ENCODE results near the gene TMEM101. TPM values are rescaled to one million over a fixed set of nuclear protein-coding genes. Genes with fewer than 3 reads are reported as not detected.
"Not testable (repeated sequence)": the region's sequence is repeated elsewhere in the genome, so short reads cannot be mapped to it uniquely, and the experiment has no call there.

TMEM101 gene
- total RNA-seq, 1 donor from 2014 or later = 21.3 TPM

DNA sequence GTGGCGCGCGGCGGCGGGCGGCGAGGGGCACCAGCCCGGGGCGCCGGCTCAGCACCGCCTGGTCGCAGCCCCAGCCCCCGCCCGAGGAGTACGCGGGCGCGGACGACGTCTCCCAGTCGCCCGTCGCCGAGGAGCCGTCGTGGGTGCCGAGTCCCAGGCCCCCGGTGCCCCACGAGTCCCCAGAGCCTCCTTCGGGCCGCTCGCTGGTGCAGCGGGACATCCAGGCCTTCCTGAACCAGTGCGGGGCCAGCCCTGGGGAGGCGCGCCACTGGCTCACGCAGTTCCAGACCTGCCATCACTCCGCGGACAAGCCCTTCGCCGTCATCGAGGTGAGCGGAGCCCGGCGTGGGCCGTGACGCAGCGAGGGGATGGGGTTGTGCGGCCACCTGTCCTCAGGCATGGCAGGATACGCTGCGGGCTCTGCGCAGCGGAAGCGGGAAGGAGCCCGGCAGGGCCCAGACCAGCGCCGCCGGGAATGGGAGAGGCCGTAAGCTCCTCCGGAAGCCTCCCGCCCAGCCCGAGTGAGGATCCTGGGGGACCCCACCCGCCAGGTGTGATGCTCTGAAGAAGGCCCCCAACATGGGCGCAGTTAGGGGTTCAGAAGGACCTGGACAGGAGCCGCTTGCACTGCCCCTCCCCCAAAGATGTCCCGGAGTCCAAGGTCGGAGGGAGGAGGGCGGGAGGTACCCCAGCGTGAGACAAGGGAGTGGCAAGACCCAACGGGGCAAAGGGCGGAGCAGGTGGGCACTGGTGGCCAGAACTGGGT is 9.8 kb downstream of the TMEM101 start:
- intact Hi-C loops (cut with DNase I) = no loop called here
- no peak for DNase-seq

GRCh38 chr17:44004077-44004760 is 10.5 kb downstream of the TMEM101 start, which contains the start of gene NAGS:
Gene NAGS (plus strand): TSS chr17:44004622. CDS start chr17:44004664, 42 bp downstream.
- DNase-seq (no peak), ATAC-seq (ENCODE audit: poor library complexity) (no peak)
- intact Hi-C loops (cut with DNase I) = no loop called here

More for the DNA sequence above, 9.8 kb downstream of the TMEM101 start:
- no peak for ATAC-seq (ENCODE audit: poor library complexity)

DNA sequence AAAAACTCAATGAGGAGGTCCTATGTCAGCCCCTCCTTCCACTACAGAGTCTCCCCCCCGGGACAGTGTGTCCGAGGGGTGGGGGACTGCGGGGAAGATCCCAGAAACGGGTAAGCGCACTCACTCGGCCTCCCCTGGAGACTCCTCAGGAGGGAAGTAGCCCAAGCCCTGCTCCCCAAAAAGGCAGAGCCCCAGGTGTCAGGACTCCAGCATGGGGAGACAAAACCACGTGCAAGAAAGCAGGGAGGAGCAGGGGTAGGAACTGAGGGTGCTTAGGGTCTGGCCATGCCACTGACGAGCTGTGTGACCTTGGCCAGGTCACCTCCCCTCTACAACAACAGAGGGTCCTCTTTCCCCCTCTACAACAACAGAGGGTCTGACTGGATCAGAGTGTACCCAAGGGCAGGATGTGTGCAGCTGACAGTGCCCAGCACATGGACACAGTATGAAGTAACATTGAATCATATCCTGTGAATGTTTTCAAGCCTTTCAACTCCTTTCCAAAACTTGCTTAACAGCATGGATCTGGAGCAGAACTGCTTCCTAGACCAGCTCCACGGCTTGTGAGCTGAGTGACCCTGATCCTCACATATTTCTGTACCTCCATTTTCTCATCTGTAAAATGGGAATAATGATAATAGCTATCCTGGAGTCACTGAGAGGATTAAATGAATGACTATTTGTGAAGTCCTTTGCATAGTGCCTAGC is 12.5 kb downstream of the TMEM101 start:
- intact Hi-C loops (cut with DNase I) = no loop called here
- DNase-seq (no peak), ATAC-seq (ENCODE audit: poor library complexity) (no peak)

GRCh38 chr17:44001461-44001920 is 13.3 kb downstream of the TMEM101 start:
- ATAC-seq (ENCODE audit: poor library complexity) = no peak
- intact Hi-C loops (cut with DNase I) = no loop called here
- DNase-seq = no peak

DNA sequence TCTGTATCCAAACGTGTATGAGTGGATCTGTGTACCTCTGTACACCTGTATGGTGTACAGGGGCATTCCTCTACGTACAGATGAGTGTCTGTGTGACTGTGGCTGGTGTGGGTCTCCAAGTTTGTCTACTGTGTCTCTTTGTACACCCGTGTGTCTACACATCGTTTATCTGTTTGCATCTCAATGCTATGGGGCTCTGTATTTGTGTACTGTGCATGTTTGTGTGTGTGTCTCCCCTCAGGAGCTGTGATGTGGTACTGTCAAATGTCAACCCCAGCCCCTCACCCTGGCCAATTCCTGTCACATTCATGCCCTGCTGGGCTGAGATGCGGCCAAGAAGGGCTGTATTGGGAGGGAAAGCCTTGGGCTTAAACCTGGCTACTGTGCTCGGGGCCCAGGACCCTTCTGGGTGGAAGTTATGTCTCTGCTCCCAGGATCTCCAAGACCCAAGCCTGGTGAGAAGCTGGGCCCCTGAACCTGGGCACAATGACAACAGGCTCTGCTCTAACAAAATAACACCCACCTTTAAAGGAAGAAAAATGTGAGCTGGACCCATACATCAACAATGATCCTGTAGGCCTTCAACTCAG is 13.8 kb downstream of the TMEM101 start:
- intact Hi-C loops (cut with DNase I) = no loop called here
- no peak for ATAC-seq (ENCODE audit: poor library complexity)

DNA sequence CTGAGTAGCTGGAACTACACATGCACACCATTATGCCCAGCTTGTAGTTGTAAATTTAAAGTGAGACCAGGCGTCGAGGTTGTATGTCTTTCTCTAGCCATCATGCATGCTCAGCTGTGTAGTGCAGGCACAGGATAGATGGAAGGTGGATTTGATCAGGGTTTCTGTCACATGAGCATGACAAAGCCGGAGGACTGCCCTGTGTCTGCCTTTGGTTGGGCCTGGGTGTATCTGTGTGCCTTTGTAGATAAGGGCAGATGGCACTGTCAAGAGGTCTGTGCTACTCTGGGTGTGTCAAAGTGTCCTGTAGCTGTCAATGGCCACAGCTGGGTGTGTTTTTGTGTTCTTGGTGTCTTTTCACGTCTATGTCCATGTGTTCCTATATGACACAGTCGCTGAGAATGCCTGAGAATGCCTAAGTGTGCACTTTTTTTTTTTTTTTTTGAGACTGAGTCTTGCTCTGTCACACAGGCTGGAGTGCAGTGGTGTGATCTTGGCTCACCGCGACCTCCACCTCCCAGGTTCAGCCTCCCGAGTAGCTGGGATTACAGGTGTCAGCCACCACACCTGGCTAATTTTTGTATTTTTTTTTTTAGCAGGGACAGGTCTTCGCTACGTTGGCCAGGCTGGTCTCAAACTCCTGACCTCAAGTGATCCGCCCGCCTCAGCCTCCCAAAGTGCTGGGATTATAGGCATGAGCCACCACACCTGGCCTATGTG is 14.5 kb downstream of the TMEM101 start:
- ATAC-seq (ENCODE audit: poor library complexity) (no peak), DNase-seq (no peak)
- intact Hi-C loops (cut with DNase I) = no loop called here

More for the DNA sequence above, 13.8 kb downstream of the TMEM101 start:
- DNase-seq = no peak

- DNase-seq (no peak), ATAC-seq (ENCODE audit: poor library complexity) (no peak)
- intact Hi-C loops (cut with DNase I) = no loop called here
Observed at GRCh38 chr17:43999024-43999423, 15.7 kb downstream of the TMEM101 start.

DNA sequence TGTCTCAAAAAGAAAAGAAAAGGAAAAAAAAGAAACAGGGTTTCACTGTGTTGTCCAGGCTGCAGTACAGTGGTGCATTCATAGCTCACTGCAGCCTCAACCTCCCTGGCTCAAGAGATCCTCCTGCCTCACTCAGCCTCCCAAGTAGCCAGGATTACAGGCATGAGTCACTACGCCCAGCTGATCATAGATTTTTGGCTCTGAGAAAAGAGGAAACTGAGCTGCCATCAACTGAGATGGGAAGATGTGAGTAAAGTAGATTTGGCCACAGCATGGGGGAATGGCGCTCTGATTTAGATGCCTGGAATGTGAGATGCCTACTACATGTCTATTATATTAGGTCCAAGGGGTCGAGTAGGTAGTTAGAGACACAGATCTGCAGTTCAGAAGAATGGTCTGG is 16.2 kb downstream of the TMEM101 start:
- ATAC-seq (ENCODE audit: poor library complexity) (no peak), DNase-seq (no peak)
- intact Hi-C loops (cut with DNase I) = no loop called here

GRCh38 chr17:43997180-43997579 is 17.6 kb downstream of the TMEM101 start:
- ATAC-seq (ENCODE audit: poor library complexity); DNase-seq; intact Hi-C loops (cut with DNase I): not testable (repeated sequence)

DNA sequence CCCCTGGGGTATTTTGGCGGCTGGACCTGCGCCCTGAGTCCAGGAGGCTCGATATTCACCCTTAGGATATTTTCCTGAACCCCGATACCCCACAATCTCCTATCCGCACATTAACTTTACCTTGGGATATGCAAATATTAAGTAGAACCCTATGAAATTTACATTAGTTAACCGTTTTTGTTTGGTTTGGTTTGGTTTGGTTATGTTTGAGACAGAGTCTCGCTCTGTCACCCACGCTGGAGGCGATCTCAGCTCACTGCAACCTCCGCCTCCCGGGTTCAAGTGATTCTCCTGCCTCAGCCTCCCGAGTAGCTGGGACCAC is 19.7 kb downstream of the TMEM101 start:
- no peak for DNase-seq
- intact Hi-C loops (cut with DNase I) = no loop called here
- ATAC-seq (ENCODE audit: poor library complexity) = no peak

GRCh38 chr17:43994272-43995149 is 20.3 kb downstream of the TMEM101 start:
- ATAC-seq (ENCODE audit: poor library complexity) (peak; percentile 94), DNase-seq (peak; percentile 71)
- intact Hi-C loops (cut with DNase I) = loop anchor here (5.0 kb wide), 1 partner anchor 52 kb away; the partner anchor contains the start of gene PPY

DNA sequence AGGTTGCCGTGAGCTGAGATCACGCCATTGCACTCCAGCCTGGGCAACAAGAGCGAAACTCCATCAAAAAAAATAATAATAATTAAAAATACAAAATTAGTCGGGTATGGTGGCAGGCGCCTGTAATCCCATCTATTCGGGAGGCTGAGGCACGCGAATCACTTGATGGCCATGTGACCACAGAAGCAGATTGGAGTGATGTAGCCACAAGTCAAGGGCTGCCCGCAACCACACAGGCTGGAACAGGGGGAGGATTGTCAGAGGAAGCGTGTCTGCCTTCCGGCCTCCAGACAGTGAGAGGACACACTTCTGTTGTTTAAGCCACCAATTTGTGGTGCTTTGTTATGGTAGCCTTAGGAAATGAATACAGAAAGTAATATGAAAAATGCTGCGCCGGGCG is 22.1 kb downstream of the TMEM101 start:
- intact Hi-C loops (cut with DNase I) = loop anchor here (5.0 kb wide), 1 partner anchor 50 kb away; the partner anchor contains the start of gene PPY
- no peak for ATAC-seq (ENCODE audit: poor library complexity)
- no peak for DNase-seq

GRCh38 chr17:43988301-43988700 is 26.5 kb downstream of the TMEM101 start:
- DNase-seq = no peak
- intact Hi-C loops (cut with DNase I) = no loop called here
- ATAC-seq (ENCODE audit: poor library complexity) = no peak

- intact Hi-C loops (cut with DNase I) = no loop called here
- ATAC-seq (ENCODE audit: poor library complexity) (peak; percentile 67), DNase-seq (peak; percentile 20)
Observed at GRCh38 chr17:43987131-43988021, 27.4 kb downstream of the TMEM101 start.

- DNase-seq (no peak), ATAC-seq (ENCODE audit: poor library complexity) (peak; percentile 60)
- intact Hi-C loops (cut with DNase I) = no loop called here
Observed at GRCh38 chr17:43986225-43986981, 28.4 kb downstream of the TMEM101 start.

DNA sequence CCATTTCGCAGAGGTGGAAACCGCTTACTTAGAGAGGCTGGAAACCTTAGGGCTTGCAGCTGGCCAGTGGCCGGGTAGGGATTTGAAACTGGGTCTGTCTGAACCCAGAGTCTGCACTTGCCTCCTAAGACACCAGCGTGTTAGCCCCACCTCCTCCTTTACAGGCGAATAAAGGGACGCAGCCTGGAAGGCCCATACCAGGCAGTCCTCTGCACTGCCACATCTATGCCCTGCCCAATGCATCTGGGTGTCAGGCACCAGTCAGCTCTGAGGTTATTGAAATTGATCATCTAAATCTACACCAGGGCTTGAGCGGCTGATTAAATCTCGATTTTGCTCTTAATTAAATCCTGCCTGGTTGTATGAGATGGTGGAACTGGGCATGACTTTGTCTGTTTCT is 30.2 kb downstream of the TMEM101 start:
- intact Hi-C loops (cut with DNase I) = no loop called here
- no peak for DNase-seq
- no peak for ATAC-seq (ENCODE audit: poor library complexity)
